ENCODE data around the gene E4F1. TPM values are rescaled to one million over a fixed set of nuclear protein-coding genes. Genes with fewer than 3 reads are reported as not detected.
"Not testable (repeated sequence)": the region's sequence is repeated elsewhere in the genome, so short reads cannot be mapped to it uniquely, and the experiment has no call there.

The E4F1 gene
- total RNA-seq, 1 donor from 2014 or later = 27.3 TPM

GRCh38 chr16:2246301-2246885, 23.0 kb downstream of the E4F1 start:
- DNase-seq = no peak

- DNase-seq = no peak
Observed at GRCh38 chr16:2250652-2251295, 27.4 kb downstream of the E4F1 start.

- DNase-seq = peak; percentile 85
Observed at GRCh38 chr16:2251296-2252111, 28.1 kb downstream of the E4F1 start, which contains the start of gene ECI1. Gene ECI1 (minus strand): TSS chr16:2251587. CDS start chr16:2251566, 21 bp downstream.

- no peak for DNase-seq
Observed at GRCh38 chr16:2252806-2253148, 29.4 kb downstream of the E4F1 start.

- no peak for DNase-seq
Observed at GRCh38 chr16:2253293-2253692, 29.9 kb downstream of the E4F1 start.

GRCh38 chr16:2256531-2257140, 33.2 kb downstream of the E4F1 start:
- no peak for DNase-seq

GRCh38 chr16:2257726-2258125, 34.3 kb downstream of the E4F1 start:
- DNase-seq = no peak

GRCh38 chr16:2258530-2258929, 35.1 kb downstream of the E4F1 start:
- not testable (repeated sequence) for DNase-seq

GRCh38 chr16:2260250-2260649, 36.9 kb downstream of the E4F1 start:
- no peak for DNase-seq

- not testable (repeated sequence) for DNase-seq
Observed at GRCh38 chr16:2263026-2263425, 39.6 kb downstream of the E4F1 start.

- not testable (repeated sequence) for DNase-seq
Observed at GRCh38 chr16:2266887-2267286, 43.5 kb downstream of the E4F1 start.

- DNase-seq = not testable (repeated sequence)
Observed at GRCh38 chr16:2267505-2267912, 44.1 kb downstream of the E4F1 start.

GRCh38 chr16:2267913-2268666, 44.7 kb downstream of the E4F1 start, which contains the start of gene RNPS1:
Gene RNPS1 (minus strand): TSS chr16:2268126. CDS start chr16:2264643, 3,483 bp downstream.
- peak; percentile 90 for DNase-seq

GRCh38 chr16:2270070-2270462, 46.7 kb downstream of the E4F1 start:
- no peak for DNase-seq

GRCh38 chr16:2270588-2271470, 47.4 kb downstream of the E4F1 start:
- no peak for DNase-seq

- DNase-seq = no peak
Observed at GRCh38 chr16:2271848-2272461, 48.6 kb downstream of the E4F1 start.

- no peak for DNase-seq
Observed at GRCh38 chr16:2273484-2273883, 50.1 kb downstream of the E4F1 start.

- no peak for DNase-seq
Observed at GRCh38 chr16:2273931-2274330, 50.5 kb downstream of the E4F1 start.

GRCh38 chr16:2275476-2276367, 52.3 kb downstream of the E4F1 start:
- DNase-seq = no peak

All from occipital lobe (tissue), 2 donors.